Mesenchymal stem cell (in vitro differentiated cells and primary cell): ENCODE data around the gene NDUFA13.

Experiments used
- DNase-seq: peaks from one replicate; pipeline ENCODE4 v3.0.0-alpha.2; 2013
- H2AFZ ChIP-seq: one replicate; pipeline ENCODE4 v1.6.1; 2013; ENCODE audit warnings: low read depth, mild to moderate bottlenecking, control low read depth, inconsistent platforms, low read length, moderate library complexity
- H2AK5ac ChIP-seq: 2 replicates; pipeline ENCODE4 v1.6.1; 2013; ENCODE audit warnings: low read length, moderate library complexity, mild to moderate bottlenecking, inconsistent platforms; ENCODE audit not compliant: severe bottlenecking
- H2BK120ac ChIP-seq: one replicate; pipeline ENCODE4 v1.6.1; 2013; ENCODE audit warnings: low read depth, mild to moderate bottlenecking, inconsistent platforms, low read length, moderate library complexity
- H2BK12ac ChIP-seq, 2 experiments: one replicate each; pipeline ENCODE4 v1.6.1; 2013; ENCODE audit warnings: inconsistent platforms in 2 of 2, low read length in 2 of 2, mild to moderate bottlenecking in 2 of 2, moderate library complexity in 2 of 2, control low read depth in 1 of 2
- H2BK15ac ChIP-seq: one replicate; pipeline ENCODE4 v1.6.1; 2013; ENCODE audit warnings: mild to moderate bottlenecking, low read depth, inconsistent platforms; ENCODE audit not compliant: poor library complexity, severe bottlenecking
- H2BK5ac ChIP-seq: 2 replicates; pipeline ENCODE4 v1.6.1; 2013; ENCODE audit warnings: low read depth, mild to moderate bottlenecking, low read length, control low read depth, inconsistent platforms; ENCODE audit not compliant: poor library complexity, severe bottlenecking
- H3K14ac ChIP-seq, 2 experiments: one replicate each; pipeline ENCODE4 v1.6.1; 2013; ENCODE audit warnings: inconsistent platforms in 2 of 2, low read length in 2 of 2, control low read depth in 1 of 2, mild to moderate bottlenecking in 1 of 2, moderate library complexity in 1 of 2
- H3K18ac ChIP-seq, 2 experiments: one replicate each; pipeline ENCODE4 v1.6.1; 2013; ENCODE audit warnings: inconsistent platforms in 2 of 2, low read length in 2 of 2, control low read depth in 1 of 2, low read depth in 1 of 2, mild to moderate bottlenecking in 1 of 2
- H3K23ac ChIP-seq, 2 experiments: one replicate each; pipeline ENCODE4 v1.6.1; 2013; ENCODE audit warnings: inconsistent platforms in 2 of 2, low read length in 2 of 2, mild to moderate bottlenecking in 2 of 2, moderate library complexity in 2 of 2, control low read depth in 1 of 2
- H3K27ac ChIP-seq: 2 replicates; pipeline ENCODE4 v1.5.1; 2013; ENCODE audit warnings: mild to moderate bottlenecking, moderate library complexity, low read length, control low read depth, inconsistent platforms; ENCODE audit not compliant: poor library complexity, severe bottlenecking
- H3K27me3 ChIP-seq, 2 experiments: 2 replicates each; pipeline versions ENCODE4 v1.6.1 to v1.7.0; 2013; ENCODE audit warnings: low read length in 2 of 2, mild to moderate bottlenecking in 2 of 2, moderate library complexity in 2 of 2, control low read depth in 1 of 2, inconsistent platforms in 1 of 2; ENCODE audit not compliant: control insufficient read depth in 1 of 2, insufficient read depth in 1 of 2
- H3K36me3 ChIP-seq, 2 experiments: 2 replicates each; pipeline versions ENCODE4 v1.6.1 to v1.7.0; 2013; ENCODE audit warnings: low read length in 2 of 2, control low read depth in 1 of 2, inconsistent platforms in 1 of 2, low read depth in 1 of 2, mild to moderate bottlenecking in 1 of 2; ENCODE audit not compliant: insufficient read depth in 2 of 2, control insufficient read depth in 1 of 2
- H3K4ac ChIP-seq, 2 experiments: one replicate each; pipeline ENCODE4 v1.6.1; 2013; ENCODE audit warnings: inconsistent platforms in 2 of 2, low read length in 2 of 2, mild to moderate bottlenecking in 2 of 2, moderate library complexity in 2 of 2, control low read depth in 1 of 2, low read depth in 1 of 2
- H3K4me1 ChIP-seq: 2 replicates; pipeline ENCODE4 v1.6.1; 2013; ENCODE audit warnings: low read depth, low read length, control low read depth; ENCODE audit not compliant: control insufficient read depth, insufficient read depth
- H3K4me2 ChIP-seq: 2 replicates; pipeline ENCODE4 v1.6.1; 2013; ENCODE audit warnings: low read length, mild to moderate bottlenecking, inconsistent platforms; ENCODE audit not compliant: poor library complexity, severe bottlenecking
- H3K4me3 ChIP-seq, 2 experiments: 2 replicates each; pipeline versions ENCODE4 v1.5.1 to v1.7.0; 2013; ENCODE audit warnings: low read length in 2 of 2, mild to moderate bottlenecking in 2 of 2, control low read depth in 1 of 2, low read depth in 1 of 2; ENCODE audit not compliant: insufficient read depth in 1 of 2
- H3K79me1 ChIP-seq: replicated peaks from 2 replicates; pipeline ENCODE4 v1.6.1; 2013; ENCODE audit warnings: mild to moderate bottlenecking, control low read depth, low read length, inconsistent platforms; ENCODE audit not compliant: poor library complexity, severe bottlenecking
- H3K9ac ChIP-seq: 2 replicates; pipeline ENCODE4 v1.7.0; 2013; ENCODE audit warnings: mild to moderate bottlenecking, low read length, moderate library complexity
- H3K9me3 ChIP-seq: 2 replicates; pipeline ENCODE4 v1.7.0; 2013; ENCODE audit warnings: mild to moderate bottlenecking, low read length; ENCODE audit not compliant: control insufficient read depth
- H4K8ac ChIP-seq: one replicate; pipeline ENCODE4 v1.6.1; 2013; ENCODE audit warnings: inconsistent platforms, mild to moderate bottlenecking, low read length, moderate library complexity
- H4K91ac ChIP-seq: one replicate; pipeline ENCODE4 v1.6.1; 2013; ENCODE audit warnings: mild to moderate bottlenecking, low read length, inconsistent platforms
- WGBS: methylation state at CpG from one replicate; pipeline ENCODE4 v1.1.7; 2013; ENCODE audit warnings: mixed read lengths; 5-methylcytosine and 5-hydroxymethylcytosine counted together

The NDUFA13 gene

GRCh38 chr19:19477705-19478383, 38.2 kb upstream of the NDUFA13 start:
- no peak overlapping the region for H3K23ac ChIP-seq
- no peak overlapping the region for H3K9ac ChIP-seq
- no peak overlapping the region for H3K14ac ChIP-seq
- H3K79me1 ChIP-seq, result peaks cover 46% of the 10 kb centered on the region
- WGBS, result 95% methylated on average over 10 of the region's 10 CpGs
- no peaks in the 10 kb centered on the region for H3K27me3 ChIP-seq
- no peak overlapping the region for H3K4me2 ChIP-seq
- H2BK12ac ChIP-seq, result no peak overlapping the region
- H3K9me3 ChIP-seq, result no peaks in the 10 kb centered on the region
- DNase-seq, result no peak
- peaks cover 17% of the 10 kb centered on the region for H3K4me1 ChIP-seq
- H2BK5ac ChIP-seq, result no peak overlapping the region
- no peak overlapping the region for H3K4me3 ChIP-seq
- H3K36me3 ChIP-seq, result peaks cover 33 to 41% of the 10 kb centered on the region in 2 experiments
- H4K8ac ChIP-seq, result no peak overlapping the region
- H4K91ac ChIP-seq, result no peak overlapping the region
- no peak overlapping the region for H2AFZ ChIP-seq
- H3K18ac ChIP-seq, result no peak overlapping the region
- H3K27ac ChIP-seq, result no peak overlapping the region
- H2BK15ac ChIP-seq, result no peak overlapping the region
- H2AK5ac ChIP-seq, result no peak overlapping the region
- no peak overlapping the region for H2BK120ac ChIP-seq
- no peak overlapping the region for H3K4ac ChIP-seq

GRCh38 chr19:19480688-19481087, 35.3 kb upstream of the NDUFA13 start:
- H3K23ac ChIP-seq, result no peak overlapping the region
- WGBS, result 99% methylated on average over 5 of the region's 5 CpGs
- H3K9me3 ChIP-seq, result no peaks in the 10 kb centered on the region
- H3K36me3 ChIP-seq, result peaks cover 16 to 36% of the 10 kb centered on the region in 2 experiments
- H4K91ac ChIP-seq, result no peak overlapping the region
- H4K8ac ChIP-seq, result peak overlapping the region; percentile 19
- H3K79me1 ChIP-seq, result peaks cover 54% of the 10 kb centered on the region
- no peak overlapping the region for H2AFZ ChIP-seq
- no peak overlapping the region for H2AK5ac ChIP-seq
- DNase-seq, result no peak
- no peak overlapping the region for H3K4ac ChIP-seq
- H2BK12ac ChIP-seq, result no peak overlapping the region
- H3K4me1 ChIP-seq, result peaks cover 17% of the 10 kb centered on the region
- H3K18ac ChIP-seq, result no peak overlapping the region
- H3K9ac ChIP-seq, result no peak overlapping the region
- no peak overlapping the region for H3K4me3 ChIP-seq
- no peak overlapping the region for H2BK15ac ChIP-seq
- H3K27me3 ChIP-seq, result no peaks in the 10 kb centered on the region
- H3K14ac ChIP-seq, result no peak overlapping the region
- no peak overlapping the region for H2BK120ac ChIP-seq
- no peak overlapping the region for H3K4me2 ChIP-seq
- no peak overlapping the region for H3K27ac ChIP-seq
- no peak overlapping the region for H2BK5ac ChIP-seq

DNA sequence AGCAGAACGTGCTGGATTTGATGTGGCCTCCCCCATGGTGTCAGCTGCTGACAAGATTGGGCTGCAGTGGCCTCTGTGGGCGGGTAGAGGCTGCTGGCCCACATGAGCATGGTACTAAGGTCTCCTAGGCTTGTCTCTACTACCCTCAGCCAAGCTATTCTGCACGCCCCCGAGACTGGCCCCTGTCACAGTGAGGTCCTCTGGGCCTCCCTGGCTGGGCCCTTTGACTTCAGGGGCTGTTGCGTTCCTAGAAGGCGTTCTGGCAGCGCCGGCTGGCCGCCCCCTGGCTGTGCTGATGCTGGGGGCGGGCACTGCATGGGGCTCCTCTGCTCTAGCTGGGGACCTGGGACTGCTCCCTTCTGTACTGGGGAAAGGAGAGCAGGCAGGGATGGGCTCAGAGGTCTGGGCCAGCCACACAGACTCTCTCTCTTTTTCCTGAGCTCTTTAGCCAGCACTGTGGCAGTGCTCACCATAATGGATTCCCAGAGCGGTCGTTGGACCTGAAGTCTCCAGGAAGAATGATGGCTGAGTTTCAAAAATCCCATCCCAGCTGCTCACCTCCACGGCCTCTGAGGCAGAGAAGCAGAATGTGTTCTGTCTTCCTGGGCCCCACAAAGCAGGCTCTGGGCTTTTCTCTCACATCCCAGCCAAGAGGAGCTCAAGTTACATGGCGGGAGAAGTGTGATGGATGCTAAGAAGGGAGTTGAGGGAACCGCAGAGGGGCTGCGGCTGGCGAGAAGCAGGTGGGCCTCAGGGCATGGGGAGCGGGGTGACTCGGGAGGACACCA, 33.0 kb upstream of the NDUFA13 start:
- H2AFZ ChIP-seq, result no peak overlapping the region
- H4K91ac ChIP-seq, result peak overlapping the region; percentile 34
- H3K9me3 ChIP-seq, result no peaks in the 10 kb centered on the region
- H3K4me3 ChIP-seq, result no peak overlapping the region
- WGBS, result 94% methylated on average over 19 of the region's 19 CpGs
- no peak overlapping the region for H3K4ac ChIP-seq
- H2AK5ac ChIP-seq, result no peak overlapping the region
- no peak overlapping the region for H4K8ac ChIP-seq
- H2BK5ac ChIP-seq, result no peak overlapping the region
- H3K14ac ChIP-seq, result peak overlapping the region in 1 of 2 experiments; percentile 31
- H3K4me2 ChIP-seq, result no peak overlapping the region
- no peak overlapping the region for H3K18ac ChIP-seq
- H2BK120ac ChIP-seq, result no peak overlapping the region
- H2BK12ac ChIP-seq, result peak overlapping the region in 1 of 2 experiments; percentile 72
- H3K9ac ChIP-seq, result no peak overlapping the region
- no peak overlapping the region for H2BK15ac ChIP-seq
- no peaks in the 10 kb centered on the region for H3K27me3 ChIP-seq
- no peak overlapping the region for H3K23ac ChIP-seq
- H3K79me1 ChIP-seq, result peaks cover 52% of the 10 kb centered on the region
- peaks cover 16 to 43% of the 10 kb centered on the region in 2 experiments for H3K36me3 ChIP-seq
- DNase-seq, result no peak
- no peak overlapping the region for H3K27ac ChIP-seq
- H3K4me1 ChIP-seq, result peaks cover 40% of the 10 kb centered on the region
